CD8-positive, alpha-beta memory T cell (primary cell): ENCODE measurements around the gene NAALADL2. TPM values are rescaled to one million over a fixed set of nuclear protein-coding genes. Genes with fewer than 3 reads are reported as not detected.

Source experiments
- CTCF ChIA-PET: fragments of 350-600 bp; sonication (Branson Sonifier 250); formaldehyde crosslinking; loops from one replicate; lab custom pipeline; 2021; ENCODE audit warnings: antibody characterized with exemption; lab: Charles Lee
- POLR2A ChIA-PET: fragments of 350-600 bp; sonication (Branson Sonifier 250); formaldehyde crosslinking; loops from one replicate; lab custom pipeline; 2021; ENCODE audit warnings: antibody characterized with exemption; lab: Charles Lee
- DNase-seq, 5 donors: peaks; one replicate each; pipeline versions ENCODE4 v3.0.0 to v3.0.0-alpha.2; 2020 to 2022; ENCODE audit warnings: mixed read lengths in 1 of 5
- H3K27ac ChIP-seq: one replicate; pipeline ENCODE4 v1.7.0; 2013; ENCODE audit warnings: low read depth, mild to moderate bottlenecking, low read length, moderate library complexity
- H3K27me3 ChIP-seq: 2 replicates; pipeline ENCODE4 v1.7.0; 2013; ENCODE audit warnings: low read length, mild to moderate bottlenecking; ENCODE audit not compliant: insufficient read depth, poor library complexity, severe bottlenecking
- H3K36me3 ChIP-seq: 2 replicates; pipeline ENCODE4 v1.7.0; 2013; ENCODE audit warnings: mild to moderate bottlenecking, low read length, moderate library complexity; ENCODE audit not compliant: insufficient read depth
- H3K4me1 ChIP-seq: 2 replicates; pipeline ENCODE4 v1.7.0; 2013; ENCODE audit warnings: mild to moderate bottlenecking, low read length, moderate library complexity; ENCODE audit not compliant: insufficient read depth
- H3K4me3 ChIP-seq: 2 replicates; pipeline ENCODE4 v1.7.0; 2013; ENCODE audit warnings: mild to moderate bottlenecking, low read length
- H3K9me3 ChIP-seq: 2 replicates; pipeline ENCODE4 v1.7.0; 2013; ENCODE audit warnings: mild to moderate bottlenecking, low read length
- H3K27ac Mint-ChIP-seq, 8 donors: one replicate each; pipeline ENCODE4 v1.8.0; 2020 to 2021; ENCODE audit warnings: mixed read lengths in 8 of 8, mild to moderate bottlenecking in 6 of 8, inconsistent platforms in 3 of 8, moderate library complexity in 3 of 8
- H3K27me3 Mint-ChIP-seq, 2 donors: one replicate each; pipeline ENCODE4 v1.8.0; 2020 to 2021; ENCODE audit warnings: mixed read lengths in 2 of 2, mild to moderate bottlenecking in 1 of 2, moderate library complexity in 1 of 2
- H3K36me3 Mint-ChIP-seq, 3 donors: one replicate each; pipeline ENCODE4 v1.8.0; 2020 to 2021; ENCODE audit warnings: mixed read lengths in 3 of 3, inconsistent platforms in 1 of 3, mild to moderate bottlenecking in 1 of 3
- H3K4me1 Mint-ChIP-seq, 3 donors: one replicate each; pipeline ENCODE4 v1.8.0; 2020 to 2021; ENCODE audit warnings: mixed read lengths in 3 of 3, inconsistent platforms in 1 of 3, mild to moderate bottlenecking in 1 of 3
- H3K4me3 Mint-ChIP-seq, 7 donors: one replicate each; pipeline ENCODE4 v1.8.0; 2020 to 2021; ENCODE audit warnings: mixed read lengths in 7 of 7, mild to moderate bottlenecking in 6 of 7, moderate library complexity in 4 of 7, inconsistent platforms in 2 of 7
- H3K9me3 Mint-ChIP-seq, 5 donors: one replicate each; pipeline ENCODE4 v1.8.0; 2020 to 2022; ENCODE audit warnings: mixed read lengths in 5 of 5, mild to moderate bottlenecking in 3 of 5, moderate library complexity in 2 of 5, inconsistent platforms in 1 of 5
- polyA plus RNA-seq: library from polyadenylated mRNA; unstranded; fragments of 300-500 nt; fragmentation: Illumina TruSeq; gene quantifications from one replicate; pipeline ENCODE4 v1.2.3, GENCODE V29; 2021
- total RNA-seq, 2 experiments: library from RNA; stranded (reverse); gene quantifications; one replicate each; pipeline ENCODE4 v1.2.3, GENCODE V29; 2021

NAALADL2 gene
- total and polyA plus RNA-seq, 3 experiments from 2014 or later = not detected

GRCh38 chr3:175233957-175234940, 375.1 kb downstream of the NAALADL2 start:
- Histone ChIP-seq H3K27ac (no peak overlapping the region), H3K36me3 (no peaks in the 10 kb centered on the region), H3K4me1 (no peaks in the 10 kb centered on the region), H3K9me3 (no peaks in the 10 kb centered on the region), H3K27me3 (no peaks in the 10 kb centered on the region), H3K4me3 (no peak overlapping the region)
- Mint-ChIP-seq H3K27me3 (peaks cover 0 to 2% of the 10 kb centered on the region in 2 donors), H3K4me3 (no peak overlapping the region), H3K9me3 (peaks cover 0 to 5% (median 2%) of the 10 kb centered on the region in 5 donors), H3K36me3 (no peaks in the 10 kb centered on the region), H3K27ac (no peak overlapping the region), H3K4me1 (no peaks in the 10 kb centered on the region)
- no peak for DNase-seq
- ChIA-PET CTCF (no interaction called here), POLR2A (no interaction called here)

DNA sequence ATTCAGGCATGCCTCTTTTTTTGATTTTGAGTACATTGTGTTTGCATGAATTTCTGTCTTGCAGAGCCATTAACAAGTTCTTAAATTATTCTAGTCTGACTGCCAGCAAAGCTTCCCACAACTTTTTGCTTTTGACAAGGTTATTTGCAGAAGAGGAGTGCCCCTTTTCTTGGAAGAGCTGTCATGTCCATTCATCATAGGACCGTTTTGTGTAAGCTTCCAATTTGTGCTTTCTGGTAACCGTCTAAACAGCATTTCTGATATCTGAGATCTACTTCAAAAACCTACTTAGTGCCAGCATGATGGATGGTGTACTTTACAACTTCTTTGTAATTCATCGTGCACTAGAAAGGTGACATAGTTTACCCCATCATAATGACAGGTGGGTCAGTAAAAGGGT, 379.7 kb downstream of the NAALADL2 start:
- CTCF ChIA-PET = no interaction called here
- POLR2A ChIA-PET = no interaction called here
- Histone ChIP-seq H3K4me3 (no peak overlapping the region), H3K4me1 (no peaks in the 10 kb centered on the region), H3K27me3 (no peaks in the 10 kb centered on the region), H3K27ac (no peak overlapping the region), H3K36me3 (no peaks in the 10 kb centered on the region), H3K9me3 (no peaks in the 10 kb centered on the region)
- DNase-seq = no peak
- peaks cover 2 to 12% (median 5%) of the 10 kb centered on the region in 5 donors for H3K9me3 Mint-ChIP-seq
- no peaks in the 10 kb centered on the region for H3K36me3 Mint-ChIP-seq
- H3K4me1 Mint-ChIP-seq = no peaks in the 10 kb centered on the region
- H3K4me3 Mint-ChIP-seq = no peak overlapping the region
- no peaks in the 10 kb centered on the region for H3K27me3 Mint-ChIP-seq
- no peak overlapping the region for H3K27ac Mint-ChIP-seq

- Mint-ChIP-seq H3K9me3 (peaks cover 0 to 12% (median 4%) of the 10 kb centered on the region in 5 donors), H3K27ac (no peak overlapping the region), H3K4me1 (no peaks in the 10 kb centered on the region), H3K4me3 (no peak overlapping the region), H3K27me3 (no peaks in the 10 kb centered on the region), H3K36me3 (no peaks in the 10 kb centered on the region)
- no peak for DNase-seq
- Histone ChIP-seq H3K36me3 (no peaks in the 10 kb centered on the region), H3K4me1 (no peaks in the 10 kb centered on the region), H3K27me3 (no peaks in the 10 kb centered on the region), H3K4me3 (no peak overlapping the region), H3K27ac (no peak overlapping the region), H3K9me3 (no peaks in the 10 kb centered on the region)
- CTCF ChIA-PET = no interaction called here
- POLR2A ChIA-PET = no interaction called here
Measured at GRCh38 chr3:175240921-175241320, 381.8 kb downstream of the NAALADL2 start.

- Histone ChIP-seq H3K9me3 (no peaks in the 10 kb centered on the region), H3K4me3 (no peak overlapping the region), H3K4me1 (no peaks in the 10 kb centered on the region), H3K27me3 (no peaks in the 10 kb centered on the region), H3K27ac (no peak overlapping the region), H3K36me3 (no peaks in the 10 kb centered on the region)
- no peaks in the 10 kb centered on the region for H3K36me3 Mint-ChIP-seq
- no peaks in the 10 kb centered on the region for H3K27me3 Mint-ChIP-seq
- H3K4me3 Mint-ChIP-seq = no peak overlapping the region
- H3K27ac Mint-ChIP-seq = no peak overlapping the region
- ChIA-PET POLR2A (no interaction called here), CTCF (no interaction called here)
- no peak for DNase-seq
- peaks cover 0 to 12% (median 4%) of the 10 kb centered on the region in 5 donors for H3K9me3 Mint-ChIP-seq
- H3K4me1 Mint-ChIP-seq = no peaks in the 10 kb centered on the region
Measured at GRCh38 chr3:175242243-175242642, 383.1 kb downstream of the NAALADL2 start.

DNA sequence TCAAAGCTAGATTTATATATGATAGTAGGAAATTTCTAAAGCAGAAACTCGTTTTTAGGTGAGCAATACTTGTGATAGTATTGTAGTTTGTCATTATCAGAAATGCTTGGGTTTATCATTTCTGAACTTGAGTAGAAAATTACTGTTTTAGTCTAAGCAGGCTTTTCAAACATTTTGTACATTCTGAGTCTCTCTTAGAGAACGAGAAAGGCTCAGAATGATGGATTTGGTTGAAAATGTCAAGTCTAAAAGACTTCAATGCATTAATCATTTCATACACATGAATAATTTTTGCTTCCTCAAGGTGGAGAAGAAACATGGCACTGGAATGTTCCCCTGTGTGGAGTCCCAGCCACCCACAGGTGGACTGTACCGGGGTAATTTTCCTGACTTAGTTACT, 387.1 kb downstream of the NAALADL2 start:
- Histone ChIP-seq H3K4me3 (no peak overlapping the region), H3K4me1 (no peaks in the 10 kb centered on the region), H3K36me3 (no peaks in the 10 kb centered on the region), H3K9me3 (no peaks in the 10 kb centered on the region), H3K27me3 (no peaks in the 10 kb centered on the region), H3K27ac (no peak overlapping the region)
- peaks cover 2 to 9% (median 6%) of the 10 kb centered on the region in 5 donors for H3K9me3 Mint-ChIP-seq
- no peak for DNase-seq
- POLR2A ChIA-PET = no interaction called here
- no peaks in the 10 kb centered on the region for H3K36me3 Mint-ChIP-seq
- no peaks in the 10 kb centered on the region for H3K27me3 Mint-ChIP-seq
- H3K4me1 Mint-ChIP-seq = no peaks in the 10 kb centered on the region
- H3K4me3 Mint-ChIP-seq = no peak overlapping the region
- no peak overlapping the region for H3K27ac Mint-ChIP-seq
- CTCF ChIA-PET = no interaction called here

GRCh38 chr3:175246766-175247165, 387.6 kb downstream of the NAALADL2 start:
- DNase-seq = no peak
- no peaks in the 10 kb centered on the region for H3K27me3 ChIP-seq
- H3K36me3 Mint-ChIP-seq = no peaks in the 10 kb centered on the region
- no peak overlapping the region for H3K4me3 ChIP-seq
- ChIA-PET CTCF (no interaction called here), POLR2A (no interaction called here)
- H3K4me1 ChIP-seq = no peaks in the 10 kb centered on the region
- H3K9me3 Mint-ChIP-seq = peaks cover 2 to 13% (median 8%) of the 10 kb centered on the region in 5 donors
- no peaks in the 10 kb centered on the region for H3K36me3 ChIP-seq
- no peak overlapping the region for H3K27ac ChIP-seq
- no peaks in the 10 kb centered on the region for H3K27me3 Mint-ChIP-seq
- no peaks in the 10 kb centered on the region for H3K9me3 ChIP-seq
- H3K27ac Mint-ChIP-seq = no peak overlapping the region
- no peaks in the 10 kb centered on the region for H3K4me1 Mint-ChIP-seq
- no peak overlapping the region for H3K4me3 Mint-ChIP-seq

DNA sequence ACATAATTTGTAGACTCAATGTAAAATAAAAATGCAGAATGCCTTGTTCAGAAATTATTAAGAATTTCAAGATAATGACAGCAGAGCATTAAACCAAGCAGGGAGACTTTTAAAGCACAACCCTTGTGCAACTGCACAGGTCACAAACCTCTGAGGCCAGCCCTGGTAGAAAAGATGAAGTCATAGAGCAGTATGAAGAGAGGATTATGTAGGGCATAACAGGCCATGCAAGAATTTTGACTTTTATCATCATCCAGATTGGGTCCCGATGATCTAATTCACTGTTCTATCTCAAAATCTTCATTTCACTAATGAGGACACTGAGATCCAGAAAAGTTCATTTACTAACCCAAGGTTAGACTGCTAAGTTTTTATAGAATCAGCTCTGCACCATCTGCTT, 388.5 kb downstream of the NAALADL2 start:
- CTCF ChIA-PET = no interaction called here
- DNase-seq = no peak
- Histone ChIP-seq H3K27me3 (no peaks in the 10 kb centered on the region), H3K27ac (no peak overlapping the region), H3K9me3 (no peaks in the 10 kb centered on the region), H3K36me3 (no peaks in the 10 kb centered on the region), H3K4me3 (no peak overlapping the region), H3K4me1 (no peaks in the 10 kb centered on the region)
- Mint-ChIP-seq H3K27me3 (no peaks in the 10 kb centered on the region), H3K27ac (no peak overlapping the region), H3K36me3 (no peaks in the 10 kb centered on the region), H3K4me1 (no peaks in the 10 kb centered on the region), H3K4me3 (no peak overlapping the region), H3K9me3 (peaks cover 2 to 22% (median 8%) of the 10 kb centered on the region in 5 donors)
- POLR2A ChIA-PET = no interaction called here

- no peaks in the 10 kb centered on the region for H3K36me3 Mint-ChIP-seq
Measured at GRCh38 chr3:175248832-175249231, 389.7 kb downstream of the NAALADL2 start.

More at GRCh38 chr3:175248832-175249231, 389.7 kb downstream of the NAALADL2 start:
- H3K4me3 Mint-ChIP-seq = no peak overlapping the region
- peaks cover 0 to 25% (median 2%) of the 10 kb centered on the region in 5 donors for H3K9me3 Mint-ChIP-seq
- CTCF ChIA-PET = no interaction called here
- no peaks in the 10 kb centered on the region for H3K36me3 ChIP-seq
- H3K9me3 ChIP-seq = no peaks in the 10 kb centered on the region
- POLR2A ChIA-PET = no interaction called here
- H3K27me3 Mint-ChIP-seq = no peaks in the 10 kb centered on the region
- H3K27ac ChIP-seq = no peak overlapping the region
- no peaks in the 10 kb centered on the region for H3K4me1 Mint-ChIP-seq
- no peak overlapping the region for H3K4me3 ChIP-seq
- H3K27me3 ChIP-seq = no peaks in the 10 kb centered on the region
- no peaks in the 10 kb centered on the region for H3K4me1 ChIP-seq
- no peak for DNase-seq
- H3K27ac Mint-ChIP-seq = no peak overlapping the region
